ENCODE measurements around the gene UBR7.
A peak's percentile ranks its signal among the peaks of the same experiment; 100 is the strongest.
"Not testable (repeated sequence)": the region's sequence is repeated elsewhere in the genome, so short reads cannot be mapped to it uniquely, and the experiment has no call there.

UBR7 gene

GRCh38 chr14:93223565-93223964 is 16.5 kb downstream of the UBR7 start:
- H3K9me3 Mint-ChIP-seq: no peaks in the 10 kb centered on the region
- H3K27me3 Mint-ChIP-seq: no peaks in the 10 kb centered on the region
- DNase-seq (no peak), ATAC-seq (no peak)
- no peak overlapping the region for H3K27ac Mint-ChIP-seq
- H3K4me1 Mint-ChIP-seq: no peaks in the 10 kb centered on the region
- no peak overlapping the region for H3K4me3 Mint-ChIP-seq

- Mint-ChIP-seq H3K9me3 (no peaks in the 10 kb centered on the region), H3K27ac (no peak overlapping the region), H3K27me3 (peaks cover 17% of the 10 kb centered on the region), H3K4me1 (peaks cover 15% of the 10 kb centered on the region), H3K4me3 (no peak overlapping the region)
- DNase-seq: no peak
- no peak for ATAC-seq
Observed at GRCh38 chr14:93228550-93228949, 21.5 kb downstream of the UBR7 start.

- Mint-ChIP-seq H3K4me1 (peaks cover 15% of the 10 kb centered on the region), H3K9me3 (no peaks in the 10 kb centered on the region), H3K4me3 (peak overlapping the region; percentile 9 to 34), H3K27ac (peak overlapping the region in 1 of 2 donors; percentile 8), H3K27me3 (peaks cover 17% of the 10 kb centered on the region)
- ATAC-seq: peak; percentile 37
- no peak for DNase-seq
Observed at GRCh38 chr14:93230539-93230938, 23.5 kb downstream of the UBR7 start.

- Mint-ChIP-seq H3K27ac (peak overlapping the region in 1 of 2 donors; percentile 24), H3K9me3 (no peaks in the 10 kb centered on the region), H3K27me3 (peaks cover 17% of the 10 kb centered on the region)
Observed at GRCh38 chr14:93231129-93231979, 24.3 kb downstream of the UBR7 start.

GRCh38 chr14:93232159-93232558 is 25.1 kb downstream of the UBR7 start:
- no peak for ATAC-seq
- DNase-seq: no peak
- H3K4me1 Mint-ChIP-seq: peaks cover 15% of the 10 kb centered on the region
- H3K4me3 Mint-ChIP-seq: peak overlapping the region in 1 of 2 donors; percentile 9
- H3K27ac Mint-ChIP-seq: no peak overlapping the region
- H3K27me3 Mint-ChIP-seq: peaks cover 17% of the 10 kb centered on the region
- no peaks in the 10 kb centered on the region for H3K9me3 Mint-ChIP-seq

More at GRCh38 chr14:93231129-93231979, 24.3 kb downstream of the UBR7 start:
- DNase-seq (no peak), ATAC-seq (peak; percentile 56)
- Mint-ChIP-seq H3K4me1 (peaks cover 15% of the 10 kb centered on the region), H3K4me3 (peak overlapping the region; percentile 9 to 34)

- H3K9me3 Mint-ChIP-seq, H3K4me3 Mint-ChIP-seq, DNase-seq, H3K27ac Mint-ChIP-seq, ATAC-seq: not testable (repeated sequence)
- peaks cover 15% of the 10 kb centered on the region for H3K4me1 Mint-ChIP-seq
- H3K27me3 Mint-ChIP-seq: peaks cover 17% of the 10 kb centered on the region
Observed at GRCh38 chr14:93233078-93233477, 26.0 kb downstream of the UBR7 start.

- Mint-ChIP-seq H3K27ac (no peak overlapping the region), H3K4me1 (peaks cover 15% of the 10 kb centered on the region), H3K27me3 (peaks cover 16% of the 10 kb centered on the region), H3K4me3 (no peak overlapping the region), H3K9me3 (no peaks in the 10 kb centered on the region)
- no peak for ATAC-seq
- DNase-seq: no peak
Observed at GRCh38 chr14:93234798-93235197, 27.7 kb downstream of the UBR7 start.

- H3K4me1 Mint-ChIP-seq: no peaks in the 10 kb centered on the region
- no peak overlapping the region for H3K4me3 Mint-ChIP-seq
- DNase-seq (no peak), ATAC-seq (no peak)
- no peaks in the 10 kb centered on the region for H3K27me3 Mint-ChIP-seq
- no peaks in the 10 kb centered on the region for H3K9me3 Mint-ChIP-seq
- no peak overlapping the region for H3K27ac Mint-ChIP-seq
Observed at GRCh38 chr14:93239869-93240677, 33.0 kb downstream of the UBR7 start.

- no peaks in the 10 kb centered on the region for H3K4me1 Mint-ChIP-seq
- no peak for DNase-seq
- no peaks in the 10 kb centered on the region for H3K9me3 Mint-ChIP-seq
- H3K27me3 Mint-ChIP-seq: no peaks in the 10 kb centered on the region
- ATAC-seq: no peak
- H3K27ac Mint-ChIP-seq: no peak overlapping the region
- H3K4me3 Mint-ChIP-seq: no peak overlapping the region
Observed at GRCh38 chr14:93240678-93241000, 33.6 kb downstream of the UBR7 start.

- H3K9me3 Mint-ChIP-seq: no peaks in the 10 kb centered on the region
- H3K27me3 Mint-ChIP-seq: no peaks in the 10 kb centered on the region
- H3K27ac Mint-ChIP-seq: no peak overlapping the region
- peaks cover 7% of the 10 kb centered on the region for H3K4me1 Mint-ChIP-seq
- DNase-seq (no peak), ATAC-seq (no peak)
- no peak overlapping the region for H3K4me3 Mint-ChIP-seq
Observed at GRCh38 chr14:93245764-93246420, 38.8 kb downstream of the UBR7 start.

- no peak for ATAC-seq
- peaks cover 7% of the 10 kb centered on the region for H3K4me1 Mint-ChIP-seq
- no peaks in the 10 kb centered on the region for H3K27me3 Mint-ChIP-seq
Observed at GRCh38 chr14:93246534-93246933, 39.5 kb downstream of the UBR7 start.

GRCh38 chr14:93249128-93249831 is 42.2 kb downstream of the UBR7 start:
- Mint-ChIP-seq H3K27ac (no peak overlapping the region), H3K4me1 (peaks cover 7% of the 10 kb centered on the region), H3K4me3 (no peak overlapping the region), H3K27me3 (no peaks in the 10 kb centered on the region), H3K9me3 (no peaks in the 10 kb centered on the region)
- DNase-seq (no peak), ATAC-seq (no peak)

More at GRCh38 chr14:93246534-93246933, 39.5 kb downstream of the UBR7 start:
- no peak for DNase-seq
- Mint-ChIP-seq H3K27ac (no peak overlapping the region), H3K9me3 (no peaks in the 10 kb centered on the region), H3K4me3 (no peak overlapping the region)

- Mint-ChIP-seq H3K27ac (peak overlapping the region in 1 of 2 donors; percentile 59), H3K4me1 (peaks cover 12% of the 10 kb centered on the region), H3K9me3 (no peaks in the 10 kb centered on the region), H3K4me3 (no peak overlapping the region), H3K27me3 (no peaks in the 10 kb centered on the region)
- ATAC-seq (no peak), DNase-seq (no peak)
Observed at GRCh38 chr14:93262446-93262845, 55.4 kb downstream of the UBR7 start.

GRCh38 chr14:93263416-93263815 is 56.4 kb downstream of the UBR7 start:
- Mint-ChIP-seq H3K4me1 (peaks cover 12% of the 10 kb centered on the region), H3K27me3 (no peaks in the 10 kb centered on the region), H3K4me3 (no peak overlapping the region), H3K27ac (peak overlapping the region in 1 of 2 donors; percentile 20), H3K9me3 (no peaks in the 10 kb centered on the region)
- DNase-seq (no peak), ATAC-seq (no peak)

- no peaks in the 10 kb centered on the region for H3K9me3 Mint-ChIP-seq
- H3K4me1 Mint-ChIP-seq: peaks cover 12% of the 10 kb centered on the region
- no peak overlapping the region for H3K27ac Mint-ChIP-seq
- DNase-seq (no peak), ATAC-seq (no peak)
- H3K4me3 Mint-ChIP-seq: no peak overlapping the region
- no peaks in the 10 kb centered on the region for H3K27me3 Mint-ChIP-seq
Observed at GRCh38 chr14:93266127-93266526, 59.1 kb downstream of the UBR7 start.
